Measurements from ENCODE around the gene GNL3.

The GNL3 gene

DNA sequence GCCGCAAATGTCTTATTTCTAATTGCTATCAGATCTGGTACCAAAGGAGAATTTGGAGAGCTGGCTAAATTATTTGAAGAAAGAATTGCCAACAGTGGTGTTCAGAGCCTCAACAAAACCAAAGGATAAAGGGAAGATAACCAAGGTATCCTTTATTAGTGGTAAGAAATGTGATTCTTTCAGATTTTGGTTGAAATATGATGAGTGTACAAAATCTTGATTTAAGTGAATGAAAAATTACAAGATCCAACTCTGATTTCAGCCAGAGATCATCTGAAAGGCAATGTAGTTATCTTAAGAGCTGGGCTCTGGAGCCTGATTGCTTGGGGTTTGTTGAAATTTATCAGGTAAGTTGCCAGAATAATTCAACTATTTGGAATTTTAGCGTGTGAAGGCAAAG lies 4.7 kb downstream of the GNL3 start:
- DNase-seq, result no peak

DNA sequence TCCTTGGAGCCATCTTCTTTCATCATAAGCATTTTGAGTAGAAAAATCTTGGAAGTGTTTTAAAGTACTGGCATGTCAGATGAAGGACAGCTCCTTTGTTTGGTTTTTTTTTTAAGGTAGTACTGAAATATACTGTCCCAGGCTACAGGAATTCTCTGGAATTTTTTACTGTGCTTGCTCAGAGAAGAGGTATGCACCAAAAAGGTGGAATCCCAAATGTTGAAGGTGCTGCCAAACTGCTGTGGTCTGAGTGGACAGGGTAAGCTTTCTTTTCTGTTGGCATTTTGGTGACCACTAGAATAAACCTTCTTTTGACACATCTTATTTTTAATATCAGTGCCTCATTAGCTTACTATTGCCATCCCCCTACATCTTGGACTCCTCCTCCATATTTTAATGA lies 7.2 kb downstream of the GNL3 start:
- no peak for DNase-seq

DNA sequence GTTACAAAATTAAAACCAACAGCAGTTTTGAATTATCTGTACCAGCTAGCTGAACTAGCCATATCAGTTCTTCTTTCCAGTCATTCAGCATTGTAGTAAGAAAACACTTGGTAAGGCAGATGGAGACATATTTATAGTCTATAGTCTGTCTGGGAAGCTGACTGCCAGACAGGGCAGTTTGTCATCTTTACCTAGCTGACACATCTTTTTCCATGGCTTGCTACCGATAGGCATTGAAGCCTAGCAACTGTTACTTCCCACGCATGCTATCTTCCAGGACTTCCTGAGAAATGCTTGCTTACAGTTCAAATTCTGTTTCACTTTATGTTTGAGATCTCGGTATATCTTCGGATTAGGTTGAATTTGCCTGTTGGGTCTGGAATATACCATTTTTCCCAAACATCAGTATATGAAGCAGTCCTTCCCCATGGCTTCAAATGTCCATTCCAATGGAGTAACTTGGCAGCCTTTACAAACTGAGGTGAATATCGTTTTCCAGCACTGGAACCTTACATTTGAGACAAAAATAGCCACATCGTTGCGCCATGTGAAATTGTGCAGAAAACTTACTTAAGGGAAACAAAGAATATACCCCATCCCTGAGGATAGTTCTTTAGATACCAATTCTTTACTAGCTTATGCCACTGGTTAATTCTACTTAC lies 8.8 kb downstream of the GNL3 start:
- DNase-seq, result no peak

GRCh38 chr3:52695798-52696671 lies 10.2 kb downstream of the GNL3 start:
- no peak for DNase-seq

DNA sequence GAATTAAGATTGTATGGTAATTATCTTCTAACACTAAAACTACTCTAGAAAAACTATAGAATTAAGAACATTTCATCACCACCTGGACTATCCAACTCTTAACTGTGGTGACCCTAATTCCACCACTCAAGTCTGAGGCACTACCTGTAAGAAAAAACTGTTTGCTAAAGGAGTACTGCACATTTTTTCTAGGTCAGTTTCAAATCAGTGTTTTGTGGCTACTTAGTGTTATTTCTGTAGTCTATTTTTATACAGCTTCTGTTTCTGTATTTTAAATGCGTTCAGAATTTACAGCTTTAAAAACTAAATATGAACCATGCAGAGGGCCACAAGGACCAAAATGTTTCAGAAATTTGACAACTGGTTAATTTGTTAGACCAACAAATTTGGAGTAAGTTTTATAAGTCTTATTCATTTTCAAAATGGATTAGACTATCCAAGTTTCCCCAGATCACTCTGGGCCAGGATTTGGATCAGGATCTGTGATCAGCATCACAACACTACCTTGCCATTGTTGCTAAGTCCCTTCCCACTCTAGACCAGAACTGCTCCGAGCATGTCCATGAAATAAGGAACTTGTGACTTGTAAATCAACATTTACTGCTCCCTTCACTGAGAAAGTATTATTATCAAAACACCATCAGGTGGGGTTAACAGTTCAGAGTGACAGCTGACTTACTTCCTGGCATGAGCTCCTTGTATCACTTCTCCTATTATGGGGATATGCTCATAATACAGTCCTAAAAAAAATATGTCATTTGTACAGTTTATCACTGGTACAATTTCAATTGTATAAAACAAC lies 11.2 kb downstream of the GNL3 start:
- no peak for DNase-seq

- DNase-seq, result no peak
Measured at GRCh38 chr3:52697632-52697965, 11.8 kb downstream of the GNL3 start.

DNA sequence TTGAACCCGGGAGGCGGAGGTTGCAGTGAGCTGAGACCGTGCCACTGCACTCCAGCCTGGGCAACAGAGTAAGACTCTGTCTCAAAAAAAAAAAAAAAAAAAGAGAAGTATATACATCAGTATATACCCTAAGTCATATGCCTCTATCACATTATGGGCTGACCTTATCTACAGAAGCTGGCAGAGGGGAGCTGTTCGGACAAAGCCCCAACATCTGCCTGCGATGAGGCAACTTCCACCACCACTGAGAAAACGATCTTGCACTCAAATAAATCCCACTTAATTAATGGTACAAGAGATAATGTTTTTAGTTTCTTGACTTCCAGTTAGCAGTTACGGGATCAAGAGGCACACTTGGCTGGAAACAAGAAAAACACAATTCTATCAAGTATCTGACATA lies 17.5 kb downstream of the GNL3 start:
- no peak for DNase-seq

DNA sequence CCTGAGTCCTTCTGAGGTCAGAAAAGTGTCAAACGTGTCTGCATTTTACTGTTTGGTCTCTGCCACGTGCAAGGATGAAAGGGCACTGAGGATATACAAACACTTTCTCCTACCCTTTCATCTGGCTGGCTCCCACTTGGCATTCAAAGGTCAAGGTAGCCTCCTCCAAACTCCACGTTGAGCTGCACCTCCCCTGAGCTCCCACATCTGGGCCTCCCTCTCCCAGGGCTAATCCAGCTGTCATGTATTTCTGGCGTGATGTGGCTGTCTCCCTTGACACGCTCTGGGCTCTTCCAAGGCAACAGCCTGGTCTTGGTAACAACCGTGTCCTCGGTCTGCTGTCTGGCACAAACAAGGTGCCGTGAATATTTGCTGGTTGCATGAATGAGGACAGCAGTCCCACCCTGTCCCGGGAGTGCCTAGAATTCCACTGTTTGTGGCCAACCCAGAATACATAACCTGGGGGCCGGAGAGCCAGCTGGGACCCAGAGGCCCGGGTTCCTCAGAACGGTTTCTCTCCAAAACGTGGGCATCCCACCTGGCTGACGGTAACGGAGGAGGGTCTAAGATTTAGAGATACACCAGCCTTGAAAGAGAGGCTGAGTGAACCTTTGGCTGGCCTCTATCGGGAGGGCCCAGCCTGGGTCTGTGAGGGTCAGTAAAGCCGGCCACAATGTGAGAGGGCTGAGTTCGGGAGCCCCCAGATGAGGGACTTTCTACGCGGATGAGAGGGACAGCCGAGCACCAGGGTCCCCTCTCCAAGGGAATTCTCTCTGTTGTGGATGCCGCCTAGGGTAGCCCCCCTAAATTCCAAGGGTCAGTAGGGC lies 19.0 kb downstream of the GNL3 start:
- no peak for DNase-seq

- no peak for DNase-seq
Measured at GRCh38 chr3:52705438-52705687, 19.5 kb downstream of the GNL3 start.

DNA sequence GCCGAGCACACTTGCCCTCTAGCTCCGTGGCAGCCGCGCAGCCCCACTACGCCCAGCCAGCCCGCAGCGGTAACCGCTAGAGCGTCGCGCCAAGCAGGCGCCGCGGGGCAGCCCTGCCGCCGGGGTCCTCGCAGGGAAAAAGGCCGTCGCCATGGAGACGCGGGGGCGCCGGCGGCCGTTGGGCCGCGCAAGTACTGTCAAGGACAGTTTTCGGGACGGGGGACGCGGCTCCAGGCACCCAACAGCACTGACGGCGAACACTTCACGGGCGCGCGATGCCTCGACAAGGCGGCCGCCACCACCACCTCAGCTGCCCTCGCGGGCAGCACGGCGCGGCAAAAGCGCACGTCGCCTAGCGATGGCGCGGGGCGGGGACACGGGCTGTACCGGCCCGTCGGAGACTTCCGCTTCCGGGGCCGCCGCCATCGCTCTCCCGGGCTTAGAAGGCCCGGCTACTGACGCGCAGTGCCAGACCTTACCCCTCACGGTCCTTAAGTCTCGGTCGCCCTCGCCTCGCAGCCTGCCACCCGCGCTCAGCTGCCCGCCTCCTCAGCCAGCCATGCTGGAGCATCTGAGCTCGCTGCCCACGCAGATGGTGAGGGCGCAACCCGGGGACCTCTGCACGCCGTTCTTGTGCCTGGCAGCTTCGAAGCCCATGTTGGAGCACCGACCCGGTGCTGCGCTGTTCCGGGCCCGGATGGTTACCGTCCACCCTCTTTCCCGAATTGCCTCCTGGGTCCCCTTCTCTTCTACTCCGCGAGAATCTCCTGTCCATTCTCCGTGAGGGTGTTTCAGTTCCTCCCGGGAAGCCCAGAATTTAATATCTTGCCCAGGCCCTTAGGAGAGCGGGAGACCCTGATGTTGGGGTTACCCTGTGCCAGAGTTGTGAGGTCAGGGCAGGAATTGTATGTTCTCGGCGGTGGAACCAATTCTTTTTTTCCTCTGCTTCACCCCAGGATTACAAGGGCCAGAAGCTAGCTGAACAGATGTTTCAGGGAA lies 20.2 kb downstream of the GNL3 start, which contains the start of the genes GLT8D1 and SPCS1:
GLT8D1 (minus strand) TSS at position 104 of the 999 bp plus-strand sequence. CDS start 5,331 bp downstream, outside the sequence.
SPCS1 (plus strand) TSS at position 419 of the 999 bp plus-strand sequence; CDS start at position 560, 141 bp downstream.
- peak; percentile 90 for DNase-seq

DNA sequence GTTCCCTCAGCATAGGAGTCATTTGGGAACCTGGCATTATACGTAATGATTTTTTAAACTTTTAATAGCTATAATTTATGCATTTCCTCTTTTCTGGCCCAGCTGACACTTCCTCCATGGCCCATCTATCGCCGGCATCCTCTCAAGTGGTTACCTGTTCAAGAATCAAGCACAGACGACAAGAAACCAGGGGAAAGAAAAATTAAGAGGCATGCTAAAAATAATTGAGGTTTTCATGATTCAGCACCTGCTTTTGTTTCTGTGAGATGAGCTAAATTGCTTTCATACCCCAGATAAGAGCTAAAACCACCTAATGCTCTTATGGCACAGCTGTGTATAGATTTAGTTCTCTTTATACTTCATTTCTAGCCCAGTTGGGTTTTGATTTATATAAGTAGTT lies 21.8 kb downstream of the GNL3 start:
- DNase-seq, result no peak

DNA sequence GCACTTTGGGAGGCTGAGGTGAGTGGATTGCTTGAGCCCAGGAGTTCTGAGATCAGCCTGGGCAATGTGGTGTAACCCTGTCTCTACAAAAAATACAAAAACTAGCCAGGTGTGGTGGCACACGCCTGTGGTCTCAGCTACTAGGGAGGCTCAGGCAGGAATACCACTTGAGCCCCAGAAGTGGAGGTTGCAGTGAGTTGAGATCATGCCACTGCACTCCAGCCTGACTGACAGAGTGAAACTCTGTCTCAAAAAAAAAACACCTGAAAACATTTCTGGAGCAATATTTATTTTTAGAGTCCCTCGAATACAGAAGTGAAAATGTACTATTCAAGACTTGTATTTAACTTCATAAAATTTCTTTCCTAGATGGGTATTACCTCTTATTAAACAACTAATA lies 24.7 kb downstream of the GNL3 start:
- DNase-seq, result no peak

GRCh38 chr3:52712291-52713212 lies 26.7 kb downstream of the GNL3 start:
- DNase-seq, result no peak

- DNase-seq, result no peak
Measured at GRCh38 chr3:52714335-52715302, 28.8 kb downstream of the GNL3 start.

- DNase-seq, result no peak
Measured at GRCh38 chr3:52715714-52716305, 30.0 kb downstream of the GNL3 start.

- no peak for DNase-seq
Measured at GRCh38 chr3:52719618-52720017, 33.8 kb downstream of the GNL3 start.

GRCh38 chr3:52721002-52721729 lies 35.3 kb downstream of the GNL3 start:
- DNase-seq, result no peak

GRCh38 chr3:52721730-52722008 lies 35.8 kb downstream of the GNL3 start:
- no peak for DNase-seq

Measured in activated T-cell treated with anti-CD3 and anti-CD28 coated beads, Interleukin-2, amount 50 U/mL, for 1 hour (primary cell).